Measurements from ENCODE around the gene DHX29. TPM values are rescaled to one million over a fixed set of nuclear protein-coding genes. Genes with fewer than 3 reads are reported as not detected.

The DHX29 gene
- total RNA-seq, 4 donors from 2014 or later = 22.9 to 28.5 (median 27.5) TPM

- no peak for TF ChIP-seq CTCF (IDR thresholded peaks at IDR 0.05)
- TF ChIP-seq POLR2A (IDR thresholded peaks at IDR 0.05) = no peak
- no peak for TF ChIP-seq EP300 (IDR thresholded peaks at IDR 0.05)
- no peak for DNase-seq (ENCODE audit: low spot score in 2 of 2)
- Histone ChIP-seq H3K27me3 (peaks cover 0 to 10% of the 10 kb centered on the region in 2 donors), H3K4me3 (no peak overlapping the region), H3K27ac (no peak overlapping the region), H3K4me1 (no peaks in the 10 kb centered on the region), H3K9me3 (no peaks in the 10 kb centered on the region), H3K36me3 (no peaks in the 10 kb centered on the region)
- WGBS, 2 donors = 83 to 85% methylated on average over 2 of the region's 2 CpGs
Observed at GRCh38 chr5:55211184-55211874, 96.2 kb downstream of the DHX29 start.

Other genes with a start within 250 kb of the DHX29 start
- gene GZMA, start 205.0 kb downstream of the DHX29 start, total RNA-seq = under 1 TPM in 1 of 4 donors, not detected in 3; 0.90 TPM
- gene GPX8, start 147.5 kb downstream of the DHX29 start, total RNA-seq = 10 to 100 TPM; 12.0 to 26.7 (median 19.5) TPM
- gene CDC20B, start 134.5 kb downstream of the DHX29 start, total RNA-seq = not detected
- not detected for gene MCIDAS, start 80.4 kb downstream of the DHX29 start, total RNA-seq
- under 1 TPM in 2 of 4 donors, not detected in 2; 0.30 to 0.87 TPM for gene CCNO, start 74.1 kb downstream of the DHX29 start, total RNA-seq
- 10 to 100 TPM; 52.4 to 95.1 (median 60.7) TPM for gene MTREX, start 295 bp upstream of the DHX29 start, total RNA-seq
- 100 to 1,000 TPM; 380 to 568 (median 427) TPM for gene PLPP1, start 227.3 kb upstream of the DHX29 start, total RNA-seq